ENCODE results near the gene LSM14B.

The LSM14B gene

DNA sequence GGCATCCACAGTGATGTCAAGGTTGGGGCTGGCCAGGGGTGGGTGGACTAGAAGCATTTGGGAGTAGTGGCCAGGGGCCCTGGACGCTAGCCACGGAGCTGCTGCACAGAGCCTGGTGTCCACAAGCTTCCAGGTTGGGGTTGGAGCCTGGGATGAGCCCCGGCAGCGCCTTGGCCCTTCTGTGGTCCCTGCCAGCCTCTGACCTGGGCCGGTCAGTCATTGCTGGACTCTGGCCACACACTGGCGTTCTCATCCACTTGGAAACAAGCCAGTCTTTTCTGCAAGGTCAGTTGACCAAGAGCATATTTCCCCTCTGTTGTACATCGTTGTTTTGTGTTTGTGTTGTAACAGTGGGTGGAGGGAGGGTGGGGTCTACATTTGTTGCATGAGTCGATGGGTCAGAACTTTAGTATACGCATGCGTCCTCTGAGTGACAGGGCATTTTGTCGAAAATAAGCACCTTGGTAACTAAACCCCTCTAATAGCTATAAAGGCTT lies 12.5 kb downstream of the LSM14B start:
- no peak overlapping the region for H3K4me3 Mint-ChIP-seq
- peaks cover 8% of the 10 kb centered on the region for H3K36me3 Mint-ChIP-seq
- no peak overlapping the region for H3K27ac Mint-ChIP-seq
- H3K27me3 Mint-ChIP-seq: no peaks in the 10 kb centered on the region
- H3K4me1 Mint-ChIP-seq (ENCODE audit: low read depth): peaks cover 30% of the 10 kb centered on the region
- no peaks in the 10 kb centered on the region for H3K9me3 Mint-ChIP-seq (ENCODE audit: low read depth)

DNA sequence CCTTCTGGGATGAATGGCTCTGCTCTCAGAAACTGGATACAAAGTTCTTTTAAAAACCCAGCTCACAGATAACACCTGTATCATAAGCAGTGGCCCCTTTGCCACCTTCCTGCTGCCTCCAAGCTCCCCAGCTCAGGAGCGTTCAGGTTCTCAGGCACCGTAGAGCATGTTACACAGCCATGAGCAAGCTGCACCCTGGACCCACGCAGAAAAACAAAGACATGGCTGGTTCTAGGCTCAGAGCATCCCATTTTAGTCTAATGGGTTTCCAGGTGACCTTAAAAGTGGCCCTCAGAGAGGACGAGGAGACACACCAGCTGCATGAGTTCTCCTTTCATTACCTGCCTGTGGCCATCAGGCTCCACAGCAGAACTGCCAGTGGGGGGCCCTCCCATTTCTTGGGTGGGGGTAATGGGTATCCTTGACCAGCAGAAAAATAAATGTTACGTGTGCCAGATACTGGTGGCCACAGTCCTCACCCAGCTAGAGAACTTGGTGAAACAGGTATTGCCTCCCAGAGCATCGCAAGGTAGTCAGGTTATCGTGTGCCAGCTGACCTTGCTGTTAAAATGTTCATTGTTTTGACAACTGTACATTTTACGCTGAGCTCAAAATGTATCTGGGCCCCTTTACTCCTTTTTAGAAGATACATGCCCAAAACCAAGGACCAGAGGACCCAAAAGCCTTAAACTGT lies 13.4 kb downstream of the LSM14B start:
- Mint-ChIP-seq H3K27ac (no peak overlapping the region), H3K4me1 (ENCODE audit: low read depth) (peaks cover 35% of the 10 kb centered on the region), H3K27me3 (no peaks in the 10 kb centered on the region), H3K9me3 (ENCODE audit: low read depth) (no peaks in the 10 kb centered on the region), H3K36me3 (peaks cover 9% of the 10 kb centered on the region), H3K4me3 (no peak overlapping the region)

DNA sequence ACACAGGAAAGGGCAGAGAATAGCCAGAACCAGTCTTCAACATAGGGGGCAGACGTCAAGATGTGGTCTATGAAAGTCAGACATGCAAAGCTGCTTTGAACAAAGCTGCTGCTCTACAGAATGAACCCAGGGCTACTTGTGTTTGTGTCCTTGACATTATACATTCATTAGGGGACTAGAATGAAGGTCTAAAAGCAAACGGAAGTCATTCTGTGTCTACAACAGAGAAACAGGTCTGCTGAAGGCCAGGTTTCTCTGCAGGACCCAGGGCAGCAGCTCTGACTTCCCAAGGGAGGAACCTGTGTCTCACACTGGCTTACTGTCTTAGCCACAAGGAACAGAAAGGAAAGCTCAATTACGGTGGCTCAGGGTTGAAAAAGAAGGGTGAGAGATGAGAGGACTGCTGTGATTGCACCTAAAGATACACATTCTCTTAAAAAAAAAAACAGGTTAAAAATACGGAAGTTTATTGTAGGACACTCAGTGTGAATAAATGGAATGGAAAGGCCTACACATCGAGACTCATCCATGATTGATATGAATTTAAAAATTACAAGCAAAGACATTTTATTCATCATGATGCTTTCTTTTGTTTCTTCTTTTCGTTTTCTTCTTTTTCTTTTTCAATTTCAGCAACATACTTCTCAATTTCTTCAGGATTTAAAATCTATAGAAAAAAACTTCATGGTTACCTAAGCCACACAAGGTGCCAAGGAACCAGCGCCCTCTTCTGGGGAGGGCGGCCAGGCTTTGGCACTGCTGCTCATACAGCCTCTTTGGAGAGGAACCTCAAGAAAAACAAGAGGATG lies 14.2 kb downstream of the LSM14B start:
- H3K9me3 Mint-ChIP-seq (ENCODE audit: low read depth): no peaks in the 10 kb centered on the region
- no peaks in the 10 kb centered on the region for H3K27me3 Mint-ChIP-seq
- H3K27ac Mint-ChIP-seq: peak overlapping the region; percentile 86
- H3K4me3 Mint-ChIP-seq: no peak overlapping the region
- peaks cover 12% of the 10 kb centered on the region for H3K36me3 Mint-ChIP-seq
- peaks cover 38% of the 10 kb centered on the region for H3K4me1 Mint-ChIP-seq (ENCODE audit: low read depth)

DNA sequence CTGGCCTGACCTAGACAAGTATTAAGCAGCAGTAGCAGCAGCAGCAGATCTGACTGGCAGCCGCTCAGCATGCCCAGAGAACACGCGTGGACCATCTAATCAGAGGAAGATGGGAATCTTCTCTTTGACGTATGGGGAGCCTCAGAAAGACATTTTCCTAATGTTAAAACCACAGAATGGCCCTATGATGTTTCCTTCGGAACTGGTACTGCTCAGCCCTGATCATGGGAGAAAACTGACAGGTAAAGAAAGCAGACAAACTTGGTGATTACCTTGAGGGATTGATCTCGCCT lies 14.8 kb downstream of the LSM14B start:
- Mint-ChIP-seq H3K4me3 (no peak overlapping the region), H3K9me3 (ENCODE audit: low read depth) (no peaks in the 10 kb centered on the region), H3K4me1 (ENCODE audit: low read depth) (peaks cover 41% of the 10 kb centered on the region), H3K27me3 (no peaks in the 10 kb centered on the region), H3K36me3 (peaks cover 10% of the 10 kb centered on the region), H3K27ac (peak overlapping the region; percentile 86)

DNA sequence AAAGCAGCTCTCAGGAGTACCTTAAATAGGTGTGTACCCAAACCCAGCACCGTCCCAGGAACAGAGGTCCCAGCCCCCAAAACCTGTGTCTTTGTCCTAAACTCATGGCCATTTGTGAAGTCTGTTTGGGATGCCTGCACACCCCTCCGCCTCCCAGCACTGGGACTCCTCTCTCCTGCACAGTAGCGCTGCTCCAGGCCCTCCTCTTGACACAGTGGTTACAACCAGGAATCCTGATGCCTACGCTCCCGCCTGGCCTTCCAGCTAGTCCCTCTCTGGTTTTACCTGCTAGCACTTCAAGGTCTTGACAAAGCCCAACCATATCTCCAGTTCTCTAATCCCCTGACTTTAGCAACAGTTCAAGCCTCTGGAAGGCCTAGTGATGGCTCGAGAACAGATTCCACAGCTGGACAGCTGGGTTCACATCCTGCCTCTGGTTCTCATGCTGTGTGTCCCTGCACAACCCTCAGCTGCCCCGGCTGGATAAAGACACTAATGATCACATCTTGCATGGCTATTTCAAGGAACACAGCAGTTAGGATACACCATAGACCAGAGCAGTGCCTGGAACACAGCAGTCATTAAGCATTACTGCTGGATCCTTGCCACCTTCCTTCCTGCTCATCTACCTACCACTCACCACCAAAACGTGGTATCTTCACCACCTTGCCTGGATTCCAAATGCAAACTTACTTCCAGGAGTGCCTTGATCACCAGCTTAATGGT lies 15.4 kb downstream of the LSM14B start:
- peaks cover 10% of the 10 kb centered on the region for H3K36me3 Mint-ChIP-seq
- H3K4me1 Mint-ChIP-seq (ENCODE audit: low read depth): peaks cover 39% of the 10 kb centered on the region
- H3K27ac Mint-ChIP-seq: peak overlapping the region; percentile 42
- H3K4me3 Mint-ChIP-seq: no peak overlapping the region
- no peaks in the 10 kb centered on the region for H3K27me3 Mint-ChIP-seq
- no peaks in the 10 kb centered on the region for H3K9me3 Mint-ChIP-seq (ENCODE audit: low read depth)

DNA sequence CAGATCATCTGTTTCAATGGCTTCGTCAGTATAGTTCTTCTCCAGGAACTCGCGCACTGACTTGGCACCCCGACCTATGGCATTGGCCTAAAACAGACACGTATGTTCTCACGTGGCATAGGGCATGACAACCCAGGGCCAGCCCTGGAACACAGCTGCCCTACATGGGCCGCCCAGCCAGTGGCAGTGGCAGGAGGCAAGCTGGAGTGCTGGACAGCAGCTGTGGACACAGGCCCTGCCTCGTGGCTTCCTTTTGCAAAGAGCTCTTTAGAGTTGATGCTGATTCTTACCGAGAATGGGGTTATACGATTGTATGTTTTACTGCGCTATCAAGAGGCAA lies 15.9 kb downstream of the LSM14B start:
- peak overlapping the region; percentile 42 for H3K27ac Mint-ChIP-seq
- no peak overlapping the region for H3K4me3 Mint-ChIP-seq
- H3K36me3 Mint-ChIP-seq: peaks cover 10% of the 10 kb centered on the region
- peaks cover 39% of the 10 kb centered on the region for H3K4me1 Mint-ChIP-seq (ENCODE audit: low read depth)
- no peaks in the 10 kb centered on the region for H3K9me3 Mint-ChIP-seq (ENCODE audit: low read depth)
- H3K27me3 Mint-ChIP-seq: no peaks in the 10 kb centered on the region

DNA sequence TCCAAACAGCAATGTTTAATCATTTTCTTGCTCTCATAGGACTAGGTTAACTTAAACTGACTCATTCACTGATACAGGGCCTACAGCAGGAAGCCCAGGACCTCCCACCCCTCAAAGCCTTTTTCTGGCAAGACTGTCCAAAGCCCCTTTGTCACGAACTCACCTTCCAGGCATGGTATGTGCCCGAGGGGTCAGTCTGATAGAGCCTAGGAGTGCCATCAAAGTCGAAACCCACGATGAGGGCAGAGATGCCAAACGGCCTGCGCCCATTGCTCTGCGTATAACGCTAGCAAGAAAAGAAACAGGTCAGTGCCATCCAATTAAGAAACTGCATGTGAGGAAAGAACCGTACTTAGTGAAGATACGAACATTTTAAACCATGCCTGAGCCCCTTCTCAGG lies 16.6 kb downstream of the LSM14B start:
- Mint-ChIP-seq H3K4me3 (no peak overlapping the region), H3K27ac (peak overlapping the region; percentile 61)

DNA sequence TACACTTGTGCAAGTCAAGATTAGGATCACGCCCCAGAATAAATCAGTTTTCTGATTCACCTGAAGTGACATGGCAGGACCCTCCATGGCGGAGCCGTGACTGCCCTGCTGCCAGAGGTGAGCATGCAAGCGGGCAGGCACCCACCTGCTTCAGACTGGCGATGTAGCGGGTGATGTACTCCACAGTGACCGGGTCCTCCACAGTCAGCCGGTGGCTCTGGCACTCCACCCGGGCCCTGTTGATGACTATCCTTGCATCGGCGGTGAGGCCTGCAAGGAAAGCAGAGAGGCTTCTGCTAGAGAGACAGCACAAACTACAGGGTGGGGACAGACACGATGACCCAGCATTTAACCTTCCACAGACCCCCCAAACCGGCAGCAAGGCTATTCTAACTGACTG lies 17.4 kb downstream of the LSM14B start:
- H3K4me3 Mint-ChIP-seq: no peak overlapping the region
- H3K27ac Mint-ChIP-seq: peak overlapping the region; percentile 61
- H3K9me3 Mint-ChIP-seq (ENCODE audit: low read depth): no peaks in the 10 kb centered on the region
- peaks cover 38% of the 10 kb centered on the region for H3K4me1 Mint-ChIP-seq (ENCODE audit: low read depth)
- peaks cover 8% of the 10 kb centered on the region for H3K36me3 Mint-ChIP-seq
- no peaks in the 10 kb centered on the region for H3K27me3 Mint-ChIP-seq

More for the DNA sequence above, 16.6 kb downstream of the LSM14B start:
- peaks cover 37% of the 10 kb centered on the region for H3K4me1 Mint-ChIP-seq (ENCODE audit: low read depth)
- no peaks in the 10 kb centered on the region for H3K9me3 Mint-ChIP-seq (ENCODE audit: low read depth)
- peaks cover 10% of the 10 kb centered on the region for H3K36me3 Mint-ChIP-seq
- no peaks in the 10 kb centered on the region for H3K27me3 Mint-ChIP-seq

DNA sequence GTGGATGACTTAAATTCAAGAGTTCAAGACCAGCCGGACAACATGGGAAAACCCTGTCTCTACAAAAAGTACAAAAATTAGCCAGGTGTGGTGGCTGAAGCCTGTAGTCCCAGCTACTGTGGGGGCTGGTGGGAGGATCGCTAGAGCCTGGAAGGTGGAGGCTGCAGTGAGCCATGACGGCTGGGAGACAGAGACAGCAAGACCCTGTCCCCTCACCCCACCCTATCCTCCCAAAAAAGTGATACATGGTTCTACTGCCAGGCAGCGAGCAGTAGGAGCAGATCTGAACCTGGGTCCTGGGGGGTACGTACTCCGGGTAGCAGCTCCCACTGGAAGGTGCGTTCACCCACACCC lies 18.7 kb downstream of the LSM14B start:
- Mint-ChIP-seq H3K27me3 (no peaks in the 10 kb centered on the region), H3K27ac (peak overlapping the region; percentile 96), H3K9me3 (ENCODE audit: low read depth) (no peaks in the 10 kb centered on the region), H3K4me1 (ENCODE audit: low read depth) (peaks cover 52% of the 10 kb centered on the region), H3K4me3 (peak overlapping the region; percentile 96), H3K36me3 (peaks cover 8% of the 10 kb centered on the region)

DNA sequence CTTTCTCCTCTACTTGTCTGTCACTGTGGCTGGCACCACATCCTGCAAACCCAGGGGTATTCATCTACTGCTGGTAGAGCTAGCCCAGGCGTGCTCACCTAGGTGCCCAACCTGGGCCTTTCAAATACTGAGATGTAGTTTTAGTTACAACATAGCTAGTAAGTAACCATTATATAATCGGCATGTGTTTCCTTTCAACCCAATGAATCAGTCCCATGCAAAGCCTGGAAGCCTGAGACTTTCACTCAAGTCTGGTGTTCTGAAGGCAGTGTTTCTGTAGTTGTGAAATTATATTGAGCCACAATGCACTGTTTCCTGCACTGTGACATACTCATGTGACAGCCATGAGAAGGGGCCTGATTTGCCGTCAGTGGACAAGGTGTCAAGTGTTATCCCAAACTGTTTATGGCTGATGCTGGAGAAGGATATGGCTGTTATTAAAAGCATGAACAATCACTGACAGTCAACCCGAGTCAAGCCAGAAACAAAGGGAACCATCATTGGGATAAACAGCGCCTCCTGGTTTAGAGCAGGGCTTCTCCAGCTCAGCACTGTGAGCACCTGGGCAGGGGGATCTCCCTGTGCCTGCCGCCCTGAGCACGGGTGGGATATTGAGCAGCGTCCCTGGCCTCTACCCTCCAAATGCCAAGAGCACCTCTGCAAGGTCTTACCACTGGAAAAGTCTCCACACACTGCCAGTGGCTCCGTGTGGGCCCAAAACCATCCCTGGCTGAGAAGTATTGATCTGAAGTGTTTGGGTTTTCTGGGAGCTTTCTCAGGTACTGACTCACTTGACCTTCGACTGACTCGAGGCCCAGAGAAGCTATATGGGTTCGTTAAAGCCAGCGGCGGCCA lies 19.3 kb downstream of the LSM14B start:
- H3K36me3 Mint-ChIP-seq: peaks cover 8% of the 10 kb centered on the region
- no peaks in the 10 kb centered on the region for H3K27me3 Mint-ChIP-seq
- no peaks in the 10 kb centered on the region for H3K9me3 Mint-ChIP-seq (ENCODE audit: low read depth)
- H3K4me1 Mint-ChIP-seq (ENCODE audit: low read depth): peaks cover 54% of the 10 kb centered on the region
- H3K4me3 Mint-ChIP-seq: peak overlapping the region; percentile 96
- peak overlapping the region; percentile 95 for H3K27ac Mint-ChIP-seq

DNA sequence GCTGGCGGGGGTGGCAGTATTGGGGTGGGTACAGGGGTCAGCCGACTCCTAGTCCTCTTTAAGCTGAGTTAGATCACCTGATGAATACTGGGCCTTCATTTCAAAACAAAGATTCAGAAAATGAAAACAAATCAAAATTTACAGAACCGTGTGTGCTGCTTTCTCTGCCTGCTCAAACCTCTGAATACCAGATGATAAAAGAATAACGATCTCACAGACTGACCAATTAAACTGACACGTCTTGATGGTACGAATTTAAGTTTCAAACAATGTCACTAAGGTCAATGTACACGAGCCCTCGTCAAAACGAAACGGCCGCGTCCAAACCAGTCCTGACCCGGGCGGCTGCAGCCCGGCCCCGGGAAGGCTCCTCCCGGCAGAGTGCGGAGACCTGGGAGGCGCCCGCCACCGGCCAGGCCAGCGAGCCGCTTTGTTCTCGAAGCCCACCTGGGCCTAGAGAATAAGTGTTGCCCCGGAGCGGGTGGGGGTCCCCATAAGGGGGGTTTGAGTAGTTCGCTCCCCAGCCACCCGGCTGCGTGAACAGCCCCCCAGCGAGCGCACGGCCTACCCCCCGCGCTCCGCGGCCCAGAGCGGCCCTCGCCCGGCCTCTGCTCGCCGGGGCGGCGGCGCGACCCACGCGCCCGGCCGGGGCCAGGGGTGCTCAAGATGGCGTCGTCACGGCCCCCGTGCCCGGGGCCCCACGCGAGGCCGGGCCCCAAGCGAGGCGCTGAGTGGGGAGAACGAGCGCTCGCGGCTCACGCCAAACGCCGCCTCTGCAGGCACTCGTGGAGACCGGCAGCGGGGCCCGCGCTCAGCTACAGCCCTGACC lies 20.2 kb downstream of the LSM14B start:
- H3K4me1 Mint-ChIP-seq (ENCODE audit: low read depth): peaks cover 52% of the 10 kb centered on the region
- H3K27ac Mint-ChIP-seq: peak overlapping the region; percentile 95
- no peaks in the 10 kb centered on the region for H3K9me3 Mint-ChIP-seq (ENCODE audit: low read depth)
- peak overlapping the region; percentile 96 for H3K4me3 Mint-ChIP-seq
- peaks cover 8% of the 10 kb centered on the region for H3K36me3 Mint-ChIP-seq
- H3K27me3 Mint-ChIP-seq: no peaks in the 10 kb centered on the region

DNA sequence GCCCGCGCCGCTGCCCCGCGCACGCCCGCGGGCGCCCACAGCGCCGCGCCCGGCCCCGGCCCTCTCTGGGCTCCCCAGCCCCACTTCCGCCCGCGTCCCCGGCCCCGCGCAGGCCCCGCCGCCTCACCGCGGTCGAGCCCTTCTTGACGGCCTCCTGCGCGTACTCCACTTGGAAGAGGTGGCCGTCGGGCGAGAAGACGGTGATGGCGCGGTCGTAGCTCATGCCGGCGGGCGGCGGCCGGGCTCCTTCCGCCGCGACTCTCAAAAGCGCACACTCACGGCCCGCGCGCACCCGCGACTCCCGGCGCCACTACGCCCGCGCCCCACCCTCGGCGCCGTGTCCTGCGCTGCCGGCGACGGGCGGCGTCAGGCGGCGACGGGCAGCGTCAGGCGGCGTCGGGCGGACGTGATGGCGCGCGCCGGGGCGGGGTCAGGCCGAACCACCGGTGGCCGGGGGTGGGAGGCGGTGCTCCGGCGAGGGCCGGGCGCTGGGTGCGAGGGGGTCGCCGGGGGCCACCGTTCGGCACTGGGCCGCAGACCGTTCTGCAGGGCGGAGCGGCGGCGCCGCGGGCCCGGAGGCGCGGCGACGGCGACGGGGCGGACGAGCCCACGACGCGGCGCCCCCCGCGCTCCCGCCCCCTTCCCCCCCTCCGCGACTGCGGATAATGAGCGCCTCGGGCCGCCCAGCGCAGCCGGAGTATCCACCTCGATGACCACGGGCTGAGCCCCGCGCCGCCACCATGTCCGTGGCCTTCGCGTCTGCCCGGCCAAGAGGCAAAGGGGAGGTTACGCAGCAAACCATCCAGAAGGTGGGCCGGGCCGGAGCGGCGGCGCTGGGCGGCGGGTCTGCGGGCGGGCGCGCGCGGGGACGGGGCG lies 21.0 kb downstream of the LSM14B start, which contains the start of the genes PSMA7 and SS18L1:
PSMA7 (minus strand) TSS at position 314 of the 876 bp plus-strand sequence; CDS start at position 223, 91 bp downstream.
SS18L1 (plus strand) TSS at position 689 of the 876 bp plus-strand sequence; CDS start at position 741, 52 bp downstream.
- H3K4me1 Mint-ChIP-seq (ENCODE audit: low read depth): peaks cover 47% of the 10 kb centered on the region
- no peaks in the 10 kb centered on the region for H3K9me3 Mint-ChIP-seq (ENCODE audit: low read depth)
- peak within 1 kb of the TSS; percentile 95 for H3K27ac Mint-ChIP-seq
- peak within 1 kb of the TSS; percentile 96 for H3K4me3 Mint-ChIP-seq
- no peaks in the 10 kb centered on the region for H3K27me3 Mint-ChIP-seq
- peaks cover 6% of the 10 kb centered on the region for H3K36me3 Mint-ChIP-seq

Data from activated naive CD8-positive, alpha-beta T cell (primary cell).